Activated CD4-positive, CD25-positive, alpha-beta regulatory T cell treated with anti-CD3 and anti-CD28 coated beads, Interleukin-2, amount 50 U/mL, for 24 hours (primary cell): ENCODE measurements around the gene ARAP3.
A peak's percentile ranks its signal among the peaks of the same experiment; 100 is the strongest.

Experiments used
- ATAC-seq, 2 donors: fragments of 150-1000 bp; cut with Tn5 transposase; one replicate each; pipeline ENCODE4 v1.10.0; 2021; ENCODE audit warnings: mild to moderate bottlenecking in 1 of 2, moderate library complexity in 1 of 2

Gene ARAP3

GRCh38 chr5:141639357-141640050 is 42.5 kb downstream of the ARAP3 start:
- no peak for ATAC-seq

- no peak for ATAC-seq
Observed at GRCh38 chr5:141638771-141639170, 43.3 kb downstream of the ARAP3 start.

- peak; percentile 17 to 22 for ATAC-seq
Observed at GRCh38 chr5:141637767-141638419, 44.1 kb downstream of the ARAP3 start.

GRCh38 chr5:141637123-141637766 is 44.8 kb downstream of the ARAP3 start:
- peak; percentile 62 to 66 for ATAC-seq

- ATAC-seq: peak; percentile 83 to 84
Observed at GRCh38 chr5:141636413-141637122, 45.5 kb downstream of the ARAP3 start, which contains the start of the genes HDAC3 and RELL2. TSS of gene HDAC3 (minus strand) at chr5:141636849. CDS start at chr5:141636790, 59 bp downstream. TSS of gene RELL2 (plus strand) at chr5:141636997. CDS start at chr5:141638226, 1,229 bp downstream.

GRCh38 chr5:141636106-141636412 is 46.0 kb downstream of the ARAP3 start:
- ATAC-seq: no peak

GRCh38 chr5:141635646-141636045 is 46.4 kb downstream of the ARAP3 start:
- ATAC-seq: no peak

- ATAC-seq: no peak
Observed at GRCh38 chr5:141634720-141635119, 47.3 kb downstream of the ARAP3 start.

GRCh38 chr5:141633871-141634561 is 48.0 kb downstream of the ARAP3 start:
- peak in 1 of 2 donors; percentile 10 for ATAC-seq

GRCh38 chr5:141632650-141633049 is 49.4 kb downstream of the ARAP3 start:
- no peak for ATAC-seq

GRCh38 chr5:141630570-141631140 is 51.4 kb downstream of the ARAP3 start:
- ATAC-seq: no peak

- no peak for ATAC-seq
Observed at GRCh38 chr5:141628175-141628788, 53.7 kb downstream of the ARAP3 start.

- no peak for ATAC-seq
Observed at GRCh38 chr5:141623611-141624010, 58.4 kb downstream of the ARAP3 start.

GRCh38 chr5:141623186-141623585 is 58.8 kb downstream of the ARAP3 start:
- ATAC-seq: peak in 1 of 2 donors; percentile 13

GRCh38 chr5:141618804-141619554 is 63.1 kb downstream of the ARAP3 start, which contains the start of gene DIAPH1:
TSS of gene DIAPH1 (minus strand) at chr5:141619000. CDS start at chr5:141618914, 86 bp downstream.
- ATAC-seq: peak; percentile 93

- ATAC-seq: peak; percentile 23 to 28
Observed at GRCh38 chr5:141618030-141618803, 63.8 kb downstream of the ARAP3 start.

GRCh38 chr5:141617682-141618029 is 64.4 kb downstream of the ARAP3 start:
- ATAC-seq: no peak

GRCh38 chr5:141617128-141617527 is 64.9 kb downstream of the ARAP3 start:
- no peak for ATAC-seq

- no peak for ATAC-seq
Observed at GRCh38 chr5:141615991-141616720, 65.9 kb downstream of the ARAP3 start.
